Neural cell (in vitro differentiated cells): ENCODE results near the gene SLC38A11. TPM values are rescaled to one million over a fixed set of nuclear protein-coding genes. Genes with fewer than 3 reads are reported as not detected.
A peak's percentile ranks its signal among the peaks of the same experiment; 100 is the strongest.
"Not testable (repeated sequence)": the region's sequence is repeated elsewhere in the genome, so short reads cannot be mapped to it uniquely, and the experiment has no call there.

ENCODE experiments used
- H2AFZ ChIP-seq: fragments of 200-600, 300-800 bp; sonication (generic), shearing (Covaris generic); 2 replicates; pipeline ENCODE4 v1.6.0; 2014; ENCODE audit warnings: low read depth, mild to moderate bottlenecking, antibody characterized with exemption, low read length, moderate library complexity
- H3F3A ChIP-seq: fragments of 200-600 bp; shearing (Covaris generic); 2 replicates; pipeline ENCODE4 v1.6.1; 2016; ENCODE audit warnings: mild to moderate bottlenecking, moderate library complexity, mixed read lengths, antibody characterized with exemption, low read length; ENCODE audit not compliant: insufficient read depth, poor library complexity, severe bottlenecking
- H3K27ac ChIP-seq: fragments of 200-600, 300-800 bp; sonication (generic), shearing (Covaris generic); 2 replicates; pipeline ENCODE4 v1.5.1; 2014; ENCODE audit warnings: mild to moderate bottlenecking, low read length, moderate library complexity
- H3K27me3 ChIP-seq: fragments of 300-800, 200-600 bp; sonication (generic), shearing (Covaris generic); 2 replicates; pipeline ENCODE4 v1.6.0; 2014; ENCODE audit warnings: mild to moderate bottlenecking, low read depth, low read length, moderate library complexity; ENCODE audit not compliant: insufficient read depth
- H3K36me3 ChIP-seq: fragments of 300-800, 200-600 bp; sonication (generic), shearing (Covaris generic); 2 replicates; pipeline ENCODE4 v1.5.1; 2014; ENCODE audit warnings: mild to moderate bottlenecking, antibody characterized with exemption, low read length, moderate library complexity; ENCODE audit not compliant: insufficient read depth
- H3K4me2 ChIP-seq: fragments of 300-800, 200-600 bp; sonication (generic), shearing (Covaris generic); 2 replicates; pipeline ENCODE4 v1.6.0; 2014; ENCODE audit warnings: mild to moderate bottlenecking, low read length
- H3K4me3 ChIP-seq: fragments of 300-800, 200-600 bp; sonication (generic), shearing (Covaris generic); 2 replicates; pipeline ENCODE4 v1.5.1; 2014; ENCODE audit warnings: mild to moderate bottlenecking, low read length, moderate library complexity
- H3K79me2 ChIP-seq: fragments of 200-600 bp; shearing (Covaris generic); replicated peaks from 2 replicates; pipeline ENCODE4 v1.6.0; 2014; ENCODE audit warnings: mild to moderate bottlenecking, low read length, moderate library complexity; ENCODE audit not compliant: insufficient read depth
- H3K9ac ChIP-seq: fragments of 300-800, 200-600 bp; sonication (generic), shearing (Covaris generic); 2 replicates; pipeline ENCODE4 v1.6.1; 2016; ENCODE audit warnings: mild to moderate bottlenecking, low read length, mixed read lengths
- H3K9me2 ChIP-seq: fragments of 200-600 bp; shearing (Covaris generic); 2 replicates; pipeline ENCODE4 v1.6.1; 2016; ENCODE audit warnings: mild to moderate bottlenecking, low read length, mixed read lengths; ENCODE audit not compliant: insufficient read depth
- H3K9me3 ChIP-seq: fragments of 200-600, 300-800 bp; sonication (generic), shearing (Covaris generic); 2 replicates; pipeline ENCODE4 v1.6.1; 2016; ENCODE audit warnings: mild to moderate bottlenecking, mixed run types, low read length, moderate library complexity, mixed read lengths
- H4K20me1 ChIP-seq: fragments of 200-600 bp; shearing (Covaris generic); 2 replicates; pipeline ENCODE4 v1.6.1; 2016; ENCODE audit warnings: mild to moderate bottlenecking, mixed run types; ENCODE audit not compliant: insufficient read depth
- CTCF ChIP-seq: fragments of 450-650 bp; IDR thresholded peaks from 2 replicates; pipeline ENCODE4 v1.5.1; 2014; ENCODE audit warnings: antibody characterized with exemption, mild to moderate bottlenecking, moderate library complexity; ENCODE audit not compliant: poor library complexity, severe bottlenecking
- EP300 ChIP-seq: fragments of 450-650 bp; conservative IDR thresholded peaks from 2 replicates; pipeline ENCODE4 v1.6.1; 2014; ENCODE audit warnings: antibody characterized with exemption, mild to moderate bottlenecking, moderate library complexity; ENCODE audit not compliant: poor library complexity, severe bottlenecking
- EZH2 ChIP-seq: fragments of 200-600, 300-800 bp; shearing (Covaris generic), sonication (generic); IDR thresholded peaks from 2 replicates; pipeline ENCODE4 v1.6.1; 2014; ENCODE audit warnings: antibody characterized with exemption, low read length, borderline replicate concordance, mild to moderate bottlenecking; ENCODE audit not compliant: insufficient read depth, poor library complexity, severe bottlenecking
- MXI1 ChIP-seq: fragments of 450-650 bp; conservative IDR thresholded peaks from 2 replicates; pipeline ENCODE4 v1.6.1; 2014; ENCODE audit warnings: antibody characterized with exemption, mild to moderate bottlenecking; ENCODE audit not compliant: poor library complexity, severe bottlenecking
- POLR2AphosphoS5 ChIP-seq: IDR thresholded peaks from 2 replicates; pipeline ENCODE4 v1.6.1; 2012
- RAD21 ChIP-seq: fragments of 450-650 bp; conservative IDR thresholded peaks from 2 replicates; pipeline ENCODE4 v1.6.1; 2014; ENCODE audit warnings: antibody characterized with exemption, mild to moderate bottlenecking, moderate library complexity
- SMC3 ChIP-seq: fragments of 450-650 bp; conservative IDR thresholded peaks from 2 replicates; pipeline ENCODE4 v1.6.1; 2014; ENCODE audit warnings: antibody characterized with exemption, mild to moderate bottlenecking, moderate library complexity; ENCODE audit not compliant: poor library complexity
- TAF1 ChIP-seq: IDR thresholded peaks from 2 replicates; pipeline ENCODE4 v1.6.1; 2012; ENCODE audit warnings: low read depth
- polyA plus RNA-seq: library from polyadenylated mRNA; depleted of rRNA; stranded (reverse); fragments of >200 nt; gene quantifications from 2 replicates; pipeline ENCODE4 v1.2.3, GENCODE V29; 2014
- TF ChIP-seq, protein P1 (sequence below): IDR thresholded peaks from 2 replicates; pipeline ENCODE4 v1.6.1; 2012; ENCODE audit warnings: borderline replicate concordance

The SLC38A11 gene
- polyA plus RNA-seq, 1 donor from 2014 or later = not detected

DNA sequence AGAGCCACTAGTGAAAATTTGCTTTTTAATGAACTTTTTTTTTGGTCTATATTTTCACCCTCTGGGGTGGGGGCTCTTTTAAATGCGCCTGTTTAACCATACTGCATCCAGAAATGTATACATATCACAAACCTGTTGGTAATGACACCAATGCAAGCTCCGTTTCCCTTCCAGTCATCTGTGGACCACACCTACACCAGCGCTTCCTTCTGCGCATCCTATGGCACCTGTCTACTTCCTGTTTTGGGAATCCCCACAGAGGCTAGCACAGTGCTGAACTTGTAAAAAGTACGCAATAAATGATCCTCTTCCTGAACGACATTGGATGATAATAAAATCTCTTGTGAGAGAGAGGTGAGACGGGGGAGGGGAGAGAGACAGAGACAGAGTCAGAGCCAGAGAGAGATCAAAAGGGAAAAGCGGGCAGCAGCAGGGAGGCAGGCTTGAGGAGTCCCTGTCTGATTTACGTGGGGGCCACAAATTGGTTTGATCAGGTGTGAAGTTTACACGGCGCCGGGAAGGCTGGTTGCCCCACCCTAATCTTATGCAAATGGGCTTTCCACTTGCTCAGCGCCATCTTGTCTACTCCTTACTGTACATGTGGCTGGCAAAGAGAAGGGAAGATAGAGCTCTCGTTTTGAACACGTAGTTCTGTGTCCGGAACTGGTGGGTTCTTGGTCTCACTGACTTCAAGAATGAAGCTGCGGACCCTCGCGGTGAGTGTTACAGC is 38.1 kb upstream of the SLC38A11 start:
- Histone ChIP-seq H3K4me2 (no peak overlapping the region), H4K20me1 (no peaks in the 10 kb centered on the region), H3F3A (no peaks in the 10 kb centered on the region), H3K9ac (no peak overlapping the region), H2AFZ (no peak overlapping the region), H3K9me3 (no peaks in the 10 kb centered on the region), H3K36me3 (no peaks in the 10 kb centered on the region), H3K27ac (no peak overlapping the region), H3K27me3 (no peaks in the 10 kb centered on the region), H3K9me2 (no peaks in the 10 kb centered on the region), H3K79me2 (no peaks in the 10 kb centered on the region), H3K4me3 (no peak overlapping the region)
- TF ChIP-seq SMC3 (no peak), TAF1 (no peak), EP300 (no peak), MXI1 (no peak), CTCF (no peak), EZH2 (no peak), RAD21 (no peak), POLR2AphosphoS5 (no peak)
- TF ChIP-seq, protein P1, sequence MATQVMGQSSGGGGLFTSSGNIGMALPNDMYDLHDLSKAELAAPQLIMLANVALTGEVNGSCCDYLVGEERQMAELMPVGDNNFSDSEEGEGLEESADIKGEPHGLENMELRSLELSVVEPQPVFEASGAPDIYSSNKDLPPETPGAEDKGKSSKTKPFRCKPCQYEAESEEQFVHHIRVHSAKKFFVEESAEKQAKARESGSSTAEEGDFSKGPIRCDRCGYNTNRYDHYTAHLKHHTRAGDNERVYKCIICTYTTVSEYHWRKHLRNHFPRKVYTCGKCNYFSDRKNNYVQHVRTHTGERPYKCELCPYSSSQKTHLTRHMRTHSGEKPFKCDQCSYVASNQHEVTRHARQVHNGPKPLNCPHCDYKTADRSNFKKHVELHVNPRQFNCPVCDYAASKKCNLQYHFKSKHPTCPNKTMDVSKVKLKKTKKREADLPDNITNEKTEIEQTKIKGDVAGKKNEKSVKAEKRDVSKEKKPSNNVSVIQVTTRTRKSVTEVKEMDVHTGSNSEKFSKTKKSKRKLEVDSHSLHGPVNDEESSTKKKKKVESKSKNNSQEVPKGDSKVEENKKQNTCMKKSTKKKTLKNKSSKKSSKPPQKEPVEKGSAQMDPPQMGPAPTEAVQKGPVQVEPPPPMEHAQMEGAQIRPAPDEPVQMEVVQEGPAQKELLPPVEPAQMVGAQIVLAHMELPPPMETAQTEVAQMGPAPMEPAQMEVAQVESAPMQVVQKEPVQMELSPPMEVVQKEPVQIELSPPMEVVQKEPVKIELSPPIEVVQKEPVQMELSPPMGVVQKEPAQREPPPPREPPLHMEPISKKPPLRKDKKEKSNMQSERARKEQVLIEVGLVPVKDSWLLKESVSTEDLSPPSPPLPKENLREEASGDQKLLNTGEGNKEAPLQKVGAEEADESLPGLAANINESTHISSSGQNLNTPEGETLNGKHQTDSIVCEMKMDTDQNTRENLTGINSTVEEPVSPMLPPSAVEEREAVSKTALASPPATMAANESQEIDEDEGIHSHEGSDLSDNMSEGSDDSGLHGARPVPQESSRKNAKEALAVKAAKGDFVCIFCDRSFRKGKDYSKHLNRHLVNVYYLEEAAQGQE = no peak

DNA sequence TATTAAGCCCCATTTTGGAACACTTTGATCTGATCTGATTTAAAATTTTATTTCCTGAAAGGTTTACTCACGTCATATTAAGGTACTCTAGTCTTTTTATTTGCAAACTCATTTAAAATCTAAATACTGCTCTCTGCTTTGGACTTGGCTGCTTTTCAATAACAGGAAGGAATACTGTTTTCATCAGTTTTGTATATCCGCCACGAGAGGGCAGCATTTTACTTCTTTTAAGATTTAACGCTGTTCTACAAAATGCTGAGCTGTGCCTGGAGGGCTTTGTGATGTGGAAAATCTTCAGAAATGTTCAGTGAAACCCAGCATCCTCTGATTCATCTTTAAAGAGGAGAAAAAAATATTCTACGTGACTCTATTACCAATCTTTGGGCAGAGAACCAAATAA is 37.5 kb upstream of the SLC38A11 start:
- no peak for TF ChIP-seq EZH2
- TF ChIP-seq TAF1 = no peak
- no peak for TF ChIP-seq EP300
- TF ChIP-seq POLR2AphosphoS5 = no peak
- TF ChIP-seq, protein P1 = no peak
- TF ChIP-seq MXI1 = no peak
- peak; percentile 86 for TF ChIP-seq RAD21
- peak; percentile 84 for TF ChIP-seq CTCF
- TF ChIP-seq SMC3 = peak; percentile 86
- H3K36me3 ChIP-seq = no peaks in the 10 kb centered on the region
- no peak overlapping the region for H3K4me2 ChIP-seq
- no peaks in the 10 kb centered on the region for H4K20me1 ChIP-seq
- H3K79me2 ChIP-seq = no peaks in the 10 kb centered on the region
- H3K9me3 ChIP-seq = no peaks in the 10 kb centered on the region
- H2AFZ ChIP-seq = no peak overlapping the region
- H3K27me3 ChIP-seq = no peaks in the 10 kb centered on the region
- H3K4me3 ChIP-seq = no peak overlapping the region
- H3K9ac ChIP-seq = no peak overlapping the region
- H3K27ac ChIP-seq = no peak overlapping the region
- H3F3A ChIP-seq = no peaks in the 10 kb centered on the region
- no peaks in the 10 kb centered on the region for H3K9me2 ChIP-seq

- not testable (repeated sequence) for H3K9me2 ChIP-seq, H3F3A ChIP-seq, H3K27ac ChIP-seq, H3K4me3 ChIP-seq, H3K9ac ChIP-seq, H2AFZ ChIP-seq, H3K27me3 ChIP-seq, H3K4me2 ChIP-seq, H4K20me1 ChIP-seq, H3K36me3 ChIP-seq, H3K9me3 ChIP-seq, H3K79me2 ChIP-seq
Observed at GRCh38 chr2:164992093-164992454, 36.7 kb upstream of the SLC38A11 start.
